ENCODE measurements around the gene MLST8. TPM values are rescaled to one million over a fixed set of nuclear protein-coding genes. Genes with fewer than 3 reads are reported as not detected.

The MLST8 gene
- total and polyA plus RNA-seq, 2 donors (not counting 1 experiment from before 2014, with no cell fraction given) = 36.1 to 112 TPM

- H3K4me2 ChIP-seq (replicated peaks; ENCODE audit: low read depth, low read length, poor library complexity, severe bottlenecking) = no peak overlapping the region
- H4K20me1 ChIP-seq (ENCODE audit: control insufficient read depth, insufficient read depth, low read length, poor library complexity, severe bottlenecking) = peaks cover 48% of the 10 kb centered on the region
- no peak overlapping the region for H3K9ac ChIP-seq (ENCODE audit: low read length)
- peaks cover 48% of the 10 kb centered on the region for H3K79me2 ChIP-seq (ENCODE audit: control insufficient read depth, insufficient read depth, low read length)
- peaks cover 0 to 2% (median 0%) of the 10 kb centered on the region in 3 donors for H3K9me3 ChIP-seq (ENCODE audit: control extremely low read depth in 1 of 3, control insufficient read depth in 2 of 3, insufficient read depth in 1 of 3, low read length in 2 of 3)
- Mint-ChIP-seq H3K4me3 (no peak overlapping the region), H3K4me1 (peaks cover 25% of the 10 kb centered on the region), H3K9me3 (ENCODE audit: insufficient read depth) (no peaks in the 10 kb centered on the region), H3K27me3 (no peaks in the 10 kb centered on the region), H3K27ac (no peak overlapping the region)
- TF ChIP-seq EZH2 (IDR thresholded peaks at IDR 0.05; ENCODE audit: borderline replicate concordance, insufficient read depth, low read depth, low read length, poor library complexity, severe bottlenecking) (no peak), CTCF (IDR thresholded peaks at IDR 0.05) (no peak)
- 96% methylated on average over 3 of the region's 6 CpGs for WGBS (ENCODE audit: insufficient coverage)
- ChIA-PET CTCF (interaction anchor here (0.8 kb wide), 1 partner anchor 24 kb away, joined by 3 read pairs; the partner anchor contains the start of gene ECI1), POLR2A (interaction anchor here (0.7 kb wide), 1 partner anchor 257 kb away, joined by 6 read pairs; no protein-coding TSS in a partner anchor)
- H2AFZ ChIP-seq (ENCODE audit: insufficient read depth, low read depth, low read length, poor library complexity, severe bottlenecking) = no peak overlapping the region
- no peak for ATAC-seq (ENCODE audit: low read depth)
- no peaks in the 10 kb centered on the region for H3K27me3 ChIP-seq (replicated peaks in 1 of 4; ENCODE audit: control extremely low read depth in 1 of 4, control insufficient read depth in 3 of 4, insufficient read depth in 4 of 4, low read length in 3 of 4)
- H3K4me3 ChIP-seq (ENCODE audit: control extremely low read depth in 1 of 5, extremely low read depth in 1 of 5, insufficient read depth in 1 of 5, low read depth in 2 of 5, low read length in 4 of 5) = no peak overlapping the region
- DNase-seq = no peak
- intact Hi-C loops (cut with micrococcal nuclease) = no loop called here
- peaks cover 0 to 30% of the 10 kb centered on the region in 2 experiments for H3K36me3 ChIP-seq (replicated peaks in 1 of 2; ENCODE audit: control extremely low read depth in 1 of 2, control insufficient read depth in 1 of 2, extremely low read depth in 1 of 2, insufficient read depth in 2 of 2, low read length in 1 of 2)
- H3K4me1 ChIP-seq (ENCODE audit: control insufficient read depth in 2 of 2, insufficient read depth in 2 of 2, low read length in 2 of 2) = peaks cover 6 to 16% of the 10 kb centered on the region in 2 donors
- H3K27ac ChIP-seq (ENCODE audit: low read length in 2 of 2) = no peak overlapping the region
Measured at GRCh38 chr16:2226918-2227317, 21.7 kb downstream of the MLST8 start.

GRCh38 chr16:2228161-2228824, 23.0 kb downstream of the MLST8 start:
- DNase-seq (no peak), ATAC-seq (ENCODE audit: low read depth) (no peak)
- no peak overlapping the region for H3K4me2 ChIP-seq (replicated peaks; ENCODE audit: low read depth, low read length, poor library complexity, severe bottlenecking)
- Mint-ChIP-seq H3K27me3 (no peaks in the 10 kb centered on the region), H3K4me1 (peaks cover 22% of the 10 kb centered on the region), H3K4me3 (no peak overlapping the region), H3K9me3 (ENCODE audit: insufficient read depth) (no peaks in the 10 kb centered on the region), H3K27ac (no peak overlapping the region)
- no peak overlapping the region for H2AFZ ChIP-seq (ENCODE audit: insufficient read depth, low read depth, low read length, poor library complexity, severe bottlenecking)
- H3K36me3 ChIP-seq (replicated peaks in 1 of 2; ENCODE audit: control extremely low read depth in 1 of 2, control insufficient read depth in 1 of 2, extremely low read depth in 1 of 2, insufficient read depth in 2 of 2, low read length in 1 of 2) = peaks cover 0 to 42% of the 10 kb centered on the region in 2 experiments
- H3K27me3 ChIP-seq (replicated peaks in 1 of 4; ENCODE audit: control extremely low read depth in 1 of 4, control insufficient read depth in 3 of 4, insufficient read depth in 4 of 4, low read length in 3 of 4) = no peaks in the 10 kb centered on the region
- 98% methylated on average over 24 of the region's 25 CpGs for WGBS (ENCODE audit: insufficient coverage)
- intact Hi-C loops (cut with micrococcal nuclease) = no loop called here
- CTCF ChIA-PET = interaction anchor here (1.3 kb wide), 1 partner anchor 23 kb away, joined by 3 read pairs; the partner anchor contains the start of gene ECI1
- H3K9me3 ChIP-seq (ENCODE audit: control extremely low read depth in 1 of 3, control insufficient read depth in 2 of 3, insufficient read depth in 1 of 3, low read length in 2 of 3) = peaks cover 0 to 2% (median 0%) of the 10 kb centered on the region in 3 donors
- peaks cover 48% of the 10 kb centered on the region for H3K79me2 ChIP-seq (ENCODE audit: control insufficient read depth, insufficient read depth, low read length)
- H3K4me1 ChIP-seq (ENCODE audit: control insufficient read depth in 2 of 2, insufficient read depth in 2 of 2, low read length in 2 of 2) = peaks cover 6 to 11% of the 10 kb centered on the region in 2 donors
- H4K20me1 ChIP-seq (ENCODE audit: control insufficient read depth, insufficient read depth, low read length, poor library complexity, severe bottlenecking) = peaks cover 48% of the 10 kb centered on the region
- no peak overlapping the region for H3K9ac ChIP-seq (ENCODE audit: low read length)
- H3K27ac ChIP-seq (ENCODE audit: low read length in 2 of 2) = no peak overlapping the region
- TF ChIP-seq CTCF (IDR thresholded peaks at IDR 0.05) (no peak), EZH2 (IDR thresholded peaks at IDR 0.05; ENCODE audit: borderline replicate concordance, insufficient read depth, low read depth, low read length, poor library complexity, severe bottlenecking) (no peak)
- no peak overlapping the region for H3K4me3 ChIP-seq (ENCODE audit: control extremely low read depth in 1 of 5, extremely low read depth in 1 of 5, insufficient read depth in 1 of 5, low read depth in 2 of 5, low read length in 4 of 5)
- POLR2A ChIA-PET = no interaction called here

Measured in B cell (primary cell).